PFSK-1 (cell line): ENCODE data around the gene ODF2.

Experiments used
- FOXP2 ChIP-seq: optimal IDR thresholded peaks from 2 replicates; pipeline ENCODE3; 2011; ENCODE audit warnings: borderline replicate concordance, control low read depth, inconsistent platforms; ENCODE audit not compliant: insufficient read depth; ENCODE audit errors: extremely low read length, extremely low read depth
- POLR2AphosphoS5 ChIP-seq: IDR thresholded peaks from 2 replicates; pipeline ENCODE4 v1.6.1; 2012; ENCODE audit warnings: low read depth, mild to moderate bottlenecking, control low read depth, low read length, moderate library complexity
- REST ChIP-seq, 2 experiments: IDR thresholded peaks; 2 replicates each; pipeline versions ENCODE4 v1.6.1 to v1.8.0; 2011 to 2012; ENCODE audit warnings: low read depth in 2 of 2, low read length in 2 of 2, control low read depth in 1 of 2, inconsistent platforms in 1 of 2, mild to moderate bottlenecking in 1 of 2, moderate library complexity in 1 of 2; ENCODE audit not compliant: insufficient read depth in 1 of 2
- SIN3A ChIP-seq: IDR thresholded peaks from 2 replicates; pipeline ENCODE4 v1.6.1; 2012; ENCODE audit warnings: mild to moderate bottlenecking, low read length, moderate library complexity, borderline replicate concordance; ENCODE audit not compliant: insufficient read depth
- TAF1 ChIP-seq: IDR thresholded peaks from 2 replicates; pipeline ENCODE4 v1.6.1; 2012; ENCODE audit warnings: low read length, control low read depth, borderline replicate concordance; ENCODE audit not compliant: insufficient read depth

ODF2 gene

GRCh38 chr9:128411364-128412119 lies 44.3 kb upstream of the ODF2 start:
- TF ChIP-seq POLR2AphosphoS5 (no peak), SIN3A (no peak), TAF1 (no peak), REST (IDR thresholded peaks at IDR 0.05; ENCODE audit: insufficient read depth in 1 of 2, low read depth in 2 of 2, low read length in 2 of 2) (no peak), FOXP2 (no peak)

- no peak for TF ChIP-seq FOXP2
- TF ChIP-seq TAF1: no peak
- no peak for TF ChIP-seq REST (IDR thresholded peaks at IDR 0.05; ENCODE audit: insufficient read depth in 1 of 2, low read depth in 2 of 2, low read length in 2 of 2)
- TF ChIP-seq POLR2AphosphoS5: no peak
- no peak for TF ChIP-seq SIN3A
Observed at GRCh38 chr9:128412120-128412790, 43.6 kb upstream of the ODF2 start.

GRCh38 chr9:128414461-128414860 lies 41.3 kb upstream of the ODF2 start:
- TF ChIP-seq TAF1 (no peak), FOXP2 (no peak), SIN3A (no peak), REST (IDR thresholded peaks at IDR 0.05; ENCODE audit: insufficient read depth in 1 of 2, low read depth in 2 of 2, low read length in 2 of 2) (no peak)

GRCh38 chr9:128415281-128415680 lies 40.5 kb upstream of the ODF2 start:
- no peak for TF ChIP-seq TAF1
- no peak for TF ChIP-seq REST (IDR thresholded peaks at IDR 0.05; ENCODE audit: insufficient read depth in 1 of 2, low read depth in 2 of 2, low read length in 2 of 2)
- TF ChIP-seq SIN3A: no peak
- TF ChIP-seq FOXP2: no peak
- no peak for TF ChIP-seq POLR2AphosphoS5
